GM12874 (cell line): Measurements from ENCODE around the gene TBC1D30.

Source experiments
- TF ChIP-seq, protein P1 (sequence below): IDR thresholded peaks from 2 replicates; pipeline ENCODE4 v1.5.1; 2011; ENCODE audit warnings: low read depth, mild to moderate bottlenecking, control low read depth, low read length, moderate library complexity; ENCODE audit not compliant: insufficient read depth

The TBC1D30 gene

GRCh38 chr12:64785838-64786237 lies 38.6 kb upstream of the TBC1D30 start:
- TF ChIP-seq, protein P1, sequence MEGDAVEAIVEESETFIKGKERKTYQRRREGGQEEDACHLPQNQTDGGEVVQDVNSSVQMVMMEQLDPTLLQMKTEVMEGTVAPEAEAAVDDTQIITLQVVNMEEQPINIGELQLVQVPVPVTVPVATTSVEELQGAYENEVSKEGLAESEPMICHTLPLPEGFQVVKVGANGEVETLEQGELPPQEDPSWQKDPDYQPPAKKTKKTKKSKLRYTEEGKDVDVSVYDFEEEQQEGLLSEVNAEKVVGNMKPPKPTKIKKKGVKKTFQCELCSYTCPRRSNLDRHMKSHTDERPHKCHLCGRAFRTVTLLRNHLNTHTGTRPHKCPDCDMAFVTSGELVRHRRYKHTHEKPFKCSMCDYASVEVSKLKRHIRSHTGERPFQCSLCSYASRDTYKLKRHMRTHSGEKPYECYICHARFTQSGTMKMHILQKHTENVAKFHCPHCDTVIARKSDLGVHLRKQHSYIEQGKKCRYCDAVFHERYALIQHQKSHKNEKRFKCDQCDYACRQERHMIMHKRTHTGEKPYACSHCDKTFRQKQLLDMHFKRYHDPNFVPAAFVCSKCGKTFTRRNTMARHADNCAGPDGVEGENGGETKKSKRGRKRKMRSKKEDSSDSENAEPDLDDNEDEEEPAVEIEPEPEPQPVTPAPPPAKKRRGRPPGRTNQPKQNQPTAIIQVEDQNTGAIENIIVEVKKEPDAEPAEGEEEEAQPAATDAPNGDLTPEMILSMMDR, result no peak

- TF ChIP-seq, protein P1, result no peak
Measured at GRCh38 chr12:64790166-64790565, 34.3 kb upstream of the TBC1D30 start.

DNA sequence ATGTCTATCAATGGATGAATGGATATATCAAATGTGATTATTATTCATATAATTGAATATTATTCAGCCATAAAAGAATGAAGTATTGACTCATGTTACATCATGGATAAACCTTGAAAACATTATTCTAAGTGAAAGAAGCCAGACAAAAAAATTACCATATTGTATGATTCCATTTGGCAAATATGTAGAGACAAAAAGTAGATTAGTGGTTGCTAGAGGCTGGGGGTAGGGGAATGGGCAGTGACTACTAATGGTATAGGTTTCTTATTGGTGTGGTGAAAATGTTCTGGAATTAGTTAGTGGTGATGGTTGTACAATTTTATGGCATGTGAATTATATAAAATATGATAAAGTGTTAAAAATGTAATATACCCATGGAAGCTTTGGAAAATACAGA lies 33.4 kb upstream of the TBC1D30 start:
- TF ChIP-seq, protein P1, result no peak

DNA sequence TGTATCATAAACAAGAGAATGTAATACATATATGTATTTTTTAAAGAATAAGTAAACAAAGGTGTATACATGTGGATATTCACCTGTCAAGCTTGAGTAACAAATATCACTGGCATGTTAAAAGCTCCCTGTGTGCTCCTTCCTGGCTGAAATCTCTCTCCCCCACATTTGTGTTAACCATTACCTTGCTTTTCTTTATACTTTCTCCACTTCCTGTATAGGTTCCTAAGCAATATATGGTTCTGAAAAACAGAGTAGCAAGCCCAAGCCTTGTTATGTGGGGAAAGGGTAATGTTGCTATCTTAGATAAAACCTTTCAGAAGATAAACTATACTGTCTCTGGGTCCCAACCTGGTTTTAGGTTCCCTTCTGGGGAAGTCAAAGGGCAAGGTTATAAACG lies 32.3 kb upstream of the TBC1D30 start:
- TF ChIP-seq, protein P1, result no peak

DNA sequence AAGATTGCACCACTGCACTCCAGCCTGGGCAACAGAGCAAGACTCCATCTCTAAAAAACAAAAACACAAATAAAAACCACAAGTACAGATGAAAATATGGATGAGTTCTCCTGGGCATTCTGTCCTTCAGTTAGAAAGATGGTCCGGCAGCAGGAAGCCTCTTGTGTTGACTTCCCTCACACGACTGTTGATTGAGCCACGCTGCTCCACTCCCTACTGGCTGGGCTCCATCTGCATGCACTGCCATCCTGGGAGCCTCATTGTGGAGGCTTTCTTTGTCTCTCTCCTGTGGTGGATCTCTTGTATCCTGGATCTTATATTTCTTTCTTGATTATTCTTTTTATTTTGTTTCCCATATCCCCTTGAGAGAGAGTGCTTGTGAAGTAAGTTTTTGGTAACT lies 30.8 kb upstream of the TBC1D30 start:
- TF ChIP-seq, protein P1, result no peak

GRCh38 chr12:64794305-64794704 lies 30.1 kb upstream of the TBC1D30 start:
- TF ChIP-seq, protein P1, result no peak

- TF ChIP-seq, protein P1, result peak; percentile 57
Measured at GRCh38 chr12:64796205-64796845, 28.1 kb upstream of the TBC1D30 start.
